GM12878 (cell line): ENCODE results near the gene DEPDC1B.

ENCODE experiments used
- BCLAF1 ChIP-seq: fragments of 450-650 bp; IDR thresholded peaks from 2 replicates; pipeline ENCODE4 v1.6.1; 2017; ENCODE audit warnings: antibody characterized with exemption, mild to moderate bottlenecking, moderate library complexity
- CHD4 ChIP-seq: fragments of 200-600 bp; sonication (generic); IDR thresholded peaks from 2 replicates; pipeline ENCODE4 v1.6.1; 2016; ENCODE audit warnings: mild to moderate bottlenecking
- JUNB ChIP-seq: IDR thresholded peaks from 2 replicates; pipeline ENCODE4 v1.6.1; 2016; ENCODE audit warnings: antibody characterized with exemption, mild to moderate bottlenecking
- MXI1 ChIP-seq: fragments of 150-350 bp; IDR thresholded peaks from 2 replicates; pipeline ENCODE4 v1.6.1; 2011; ENCODE audit warnings: low read depth, mild to moderate bottlenecking, inconsistent platforms, low read length, improper control_type of control experiment
- RAD21 ChIP-seq: IDR thresholded peaks from 2 replicates; pipeline ENCODE4 v1.6.1; 2011; ENCODE audit warnings: mild to moderate bottlenecking, low read depth, low read length, moderate library complexity; ENCODE audit not compliant: insufficient read depth
- REST ChIP-seq: IDR thresholded peaks from 2 replicates; pipeline ENCODE4 v1.6.1; 2012; ENCODE audit warnings: mild to moderate bottlenecking, low read depth, low read length
- SUPT20H ChIP-seq: IDR thresholded peaks from 2 replicates; pipeline ENCODE4 v1.6.1; 2011; ENCODE audit warnings: low read depth, mild to moderate bottlenecking, low read length, moderate library complexity, borderline replicate concordance; ENCODE audit not compliant: control insufficient read depth
- TARDBP ChIP-seq: IDR thresholded peaks from 2 replicates; pipeline ENCODE4 v1.6.1; 2016; ENCODE audit warnings: borderline replicate concordance
- WRNIP1 ChIP-seq: IDR thresholded peaks from 2 replicates; pipeline ENCODE4 v1.6.1; 2011; ENCODE audit warnings: low read depth, low read length, improper control_type of control experiment, borderline replicate concordance
- ZBTB40 ChIP-seq: fragments of 450-650 bp; IDR thresholded peaks from 2 replicates; pipeline ENCODE4 v1.6.1; 2016; ENCODE audit warnings: mild to moderate bottlenecking, moderate library complexity, borderline replicate concordance
- ZSCAN29 ChIP-seq: fragments of 450-650 bp; IDR thresholded peaks from 2 replicates; pipeline ENCODE4 v1.6.1; 2017; ENCODE audit warnings: mild to moderate bottlenecking, moderate library complexity
- TF ChIP-seq, protein P1 (sequence below), 3 experiments: IDR thresholded peaks in 2 of 3; conservative IDR thresholded peaks in 1 of 3; 2 replicates each; pipeline ENCODE4 v1.5.1; 2011; ENCODE audit warnings: low read depth in 3 of 3, low read length in 3 of 3, mild to moderate bottlenecking in 3 of 3, control low read depth in 2 of 3, moderate library complexity in 2 of 3, inconsistent platforms in 1 of 3, mixed read lengths in 1 of 3; ENCODE audit not compliant: control insufficient read depth in 2 of 3, insufficient read depth in 1 of 3; ENCODE audit errors: extremely low read depth in 1 of 3

DNA sequence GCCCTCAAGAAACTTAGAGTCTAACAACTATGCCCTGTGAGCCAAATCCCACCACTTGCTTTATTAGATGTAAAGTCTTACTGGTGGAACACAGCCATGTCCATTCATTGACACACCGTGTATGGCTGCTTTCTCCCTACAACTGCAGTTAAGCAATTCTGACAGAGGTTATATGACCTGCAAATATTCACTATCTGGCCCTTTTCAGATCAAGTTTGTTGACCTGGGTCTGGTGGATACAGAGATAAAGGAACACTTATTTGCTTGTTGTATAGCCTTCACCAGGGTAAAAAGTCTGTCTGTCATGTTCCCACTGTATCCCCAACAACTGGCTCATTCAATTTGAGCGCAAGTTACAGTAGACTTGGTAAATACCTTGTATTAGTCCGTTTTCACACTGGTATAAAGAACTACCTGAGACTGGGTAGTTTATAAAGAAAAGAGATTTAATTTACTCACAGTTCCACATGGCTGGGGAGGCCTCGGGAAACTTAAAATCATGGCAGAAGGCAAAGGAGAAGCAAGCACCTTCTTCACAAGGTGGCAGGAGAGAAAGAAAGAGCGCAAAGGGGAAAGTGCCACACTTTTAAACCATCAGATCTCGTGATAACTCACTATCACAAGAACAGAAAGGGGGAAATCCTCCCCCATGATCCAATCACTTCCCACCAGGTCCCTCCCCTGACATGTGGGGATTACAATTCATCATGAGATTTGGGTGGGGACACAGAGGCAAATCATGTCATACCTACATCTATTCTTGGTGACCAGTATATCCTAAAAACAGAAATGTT, 27.9 kb downstream of the DEPDC1B start:
- TF ChIP-seq, protein P1, sequence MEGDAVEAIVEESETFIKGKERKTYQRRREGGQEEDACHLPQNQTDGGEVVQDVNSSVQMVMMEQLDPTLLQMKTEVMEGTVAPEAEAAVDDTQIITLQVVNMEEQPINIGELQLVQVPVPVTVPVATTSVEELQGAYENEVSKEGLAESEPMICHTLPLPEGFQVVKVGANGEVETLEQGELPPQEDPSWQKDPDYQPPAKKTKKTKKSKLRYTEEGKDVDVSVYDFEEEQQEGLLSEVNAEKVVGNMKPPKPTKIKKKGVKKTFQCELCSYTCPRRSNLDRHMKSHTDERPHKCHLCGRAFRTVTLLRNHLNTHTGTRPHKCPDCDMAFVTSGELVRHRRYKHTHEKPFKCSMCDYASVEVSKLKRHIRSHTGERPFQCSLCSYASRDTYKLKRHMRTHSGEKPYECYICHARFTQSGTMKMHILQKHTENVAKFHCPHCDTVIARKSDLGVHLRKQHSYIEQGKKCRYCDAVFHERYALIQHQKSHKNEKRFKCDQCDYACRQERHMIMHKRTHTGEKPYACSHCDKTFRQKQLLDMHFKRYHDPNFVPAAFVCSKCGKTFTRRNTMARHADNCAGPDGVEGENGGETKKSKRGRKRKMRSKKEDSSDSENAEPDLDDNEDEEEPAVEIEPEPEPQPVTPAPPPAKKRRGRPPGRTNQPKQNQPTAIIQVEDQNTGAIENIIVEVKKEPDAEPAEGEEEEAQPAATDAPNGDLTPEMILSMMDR (IDR thresholded peaks at IDR 0.05 in 2 of 3, conservative IDR thresholded peaks at IDR 0.05 in 1 of 3; ENCODE audit: control insufficient read depth in 2 of 3, extremely low read depth in 1 of 3, insufficient read depth in 1 of 3, low read depth in 3 of 3, low read length in 3 of 3): no peak
- TF ChIP-seq REST: no peak
- no peak for TF ChIP-seq RAD21
- TF ChIP-seq ZBTB40: no peak
- TF ChIP-seq ZSCAN29: no peak
- TF ChIP-seq BCLAF1: no peak
- no peak for TF ChIP-seq TARDBP
- no peak for TF ChIP-seq MXI1
- TF ChIP-seq CHD4: no peak
- no peak for TF ChIP-seq JUNB
- TF ChIP-seq WRNIP1: no peak
- no peak for TF ChIP-seq SUPT20H
